SU-DHL-6 (cell line): ENCODE results near the gene FRS2.

Experiments used
- CTCF ChIP-seq: fragments of 200-600 bp; sonication (generic); IDR thresholded peaks from one replicate; pipeline ENCODE4 v1.5.1; 2017; ENCODE audit warnings: antibody characterized with exemption, mild to moderate bottlenecking, low read length, moderate library complexity; ENCODE audit not compliant: insufficient read depth, poor library complexity, severe bottlenecking
- EZH2phosphoT487 ChIP-seq: fragments of 200-600 bp; sonication (generic), shearing (Covaris generic); conservative IDR thresholded peaks from 2 replicates; pipeline ENCODE4 v1.6.1; 2018; ENCODE audit warnings: mild to moderate bottlenecking, antibody characterized with exemption, low read length, moderate library complexity, mixed read lengths

- TF ChIP-seq CTCF = no peak
- TF ChIP-seq EZH2phosphoT487 = no peak
These were observed 2.8 kb upstream of the FRS2 start for GRCh38 chr12:69467366-69467765.
